ENCODE data around the gene PCSK1.

GRCh38 chr5:96384353-96384752, 48.7 kb downstream of the PCSK1 start:
- TF ChIP-seq POLR2A (IDR thresholded peaks at IDR 0.05) (no peak), CTCF (IDR thresholded peaks at IDR 0.05) (no peak)
